ENCODE measurements around the gene GSTP1.

Gene GSTP1

DNA sequence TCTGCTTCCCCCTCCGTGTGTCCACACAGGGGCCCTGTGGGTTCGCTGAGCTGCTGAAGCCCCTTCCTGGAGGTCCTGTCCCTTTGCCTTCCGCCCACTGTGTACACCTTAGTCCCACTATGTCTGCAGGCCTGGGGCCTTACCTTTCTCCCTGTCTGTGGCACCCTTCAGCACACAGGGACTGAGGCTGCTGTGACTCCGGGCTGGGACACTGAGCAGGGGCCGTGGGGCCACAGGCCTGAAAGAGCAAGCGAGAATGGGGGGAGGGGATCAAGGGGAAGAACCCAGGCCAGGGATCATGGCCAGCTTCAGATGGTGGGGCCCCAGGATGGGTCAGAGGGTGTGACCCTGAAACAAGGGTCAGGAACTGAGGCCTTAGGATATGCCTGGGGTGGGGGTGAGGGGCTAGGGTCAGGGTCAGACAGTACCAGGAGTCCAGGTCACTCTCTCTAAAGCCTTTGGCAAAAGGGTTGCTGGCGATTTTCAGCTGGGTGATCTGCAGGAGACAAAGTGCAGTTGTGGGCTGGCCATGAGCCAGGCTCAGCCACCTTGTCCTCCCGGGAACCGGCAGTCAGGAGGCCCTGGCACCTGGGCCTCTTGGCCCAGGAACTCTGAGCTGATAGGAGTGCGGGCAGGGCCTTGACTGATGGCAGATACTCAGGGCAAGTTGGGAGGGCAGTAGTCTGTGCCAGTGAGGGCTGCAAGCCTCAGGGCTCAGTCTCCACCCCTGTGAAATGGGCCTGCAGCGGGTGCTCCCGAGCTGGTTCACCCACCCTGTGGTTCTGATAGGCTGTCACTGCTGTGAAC lies 48.8 kb downstream of the GSTP1 start:
- H3K36me3 ChIP-seq (ENCODE audit: control insufficient read depth, insufficient read depth, low read length), result no peaks in the 10 kb centered on the region
- H3K9ac ChIP-seq (ENCODE audit: low read length), result no peak overlapping the region
- H3K4me3 ChIP-seq (ENCODE audit: low read length), result no peak overlapping the region
- H3K27ac ChIP-seq (ENCODE audit: low read depth, low read length), result no peak overlapping the region
- no peaks in the 10 kb centered on the region for H3K27me3 ChIP-seq (ENCODE audit: control insufficient read depth, insufficient read depth, low read length)
- H3K4me1 ChIP-seq (ENCODE audit: control insufficient read depth, insufficient read depth, low read length), result peaks cover 6% of the 10 kb centered on the region

DNA sequence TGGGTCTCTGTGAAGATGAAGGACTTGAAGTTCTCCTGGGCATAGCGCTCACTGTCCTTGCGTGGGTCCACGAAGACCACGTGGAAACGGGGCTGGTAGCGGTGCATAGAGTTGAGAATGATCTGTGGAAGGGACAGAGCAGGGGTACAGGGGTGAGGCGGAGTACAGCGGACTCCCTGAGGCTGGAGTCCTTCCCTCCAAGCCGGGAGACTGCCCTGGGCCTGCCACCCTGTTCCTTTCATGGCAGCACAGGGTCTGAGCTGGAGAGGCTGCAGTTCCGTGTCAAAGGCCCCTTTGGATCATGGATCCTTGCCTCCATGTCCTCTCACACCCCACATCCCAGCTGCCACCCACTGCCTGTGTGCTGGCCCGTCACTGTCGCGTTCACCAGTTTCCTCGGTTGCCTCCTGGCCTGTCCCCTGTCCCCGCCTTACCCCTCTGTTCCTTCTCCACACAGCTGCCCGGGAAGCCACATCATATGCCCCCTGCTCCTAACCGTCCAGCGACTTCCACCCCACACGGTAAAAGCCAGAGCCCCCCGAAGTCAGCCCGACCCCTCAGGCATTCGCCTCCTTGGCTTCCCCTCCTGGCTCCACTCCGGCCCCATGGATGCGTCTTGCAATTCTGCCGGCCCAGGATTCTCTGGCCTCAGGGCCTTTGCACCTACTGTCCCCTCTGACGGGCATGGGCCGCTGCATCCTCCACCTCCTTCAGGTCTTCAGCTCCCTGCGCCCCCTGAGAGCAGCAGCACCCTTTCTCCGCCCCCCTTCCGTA lies 49.6 kb downstream of the GSTP1 start:
- Histone ChIP-seq H3K9ac (ENCODE audit: low read length) (no peak overlapping the region), H3K4me1 (ENCODE audit: control insufficient read depth, insufficient read depth, low read length) (peaks cover 6% of the 10 kb centered on the region), H3K4me3 (ENCODE audit: low read length) (no peak overlapping the region), H3K27ac (ENCODE audit: low read depth, low read length) (no peak overlapping the region), H3K27me3 (ENCODE audit: control insufficient read depth, insufficient read depth, low read length) (no peaks in the 10 kb centered on the region), H3K36me3 (ENCODE audit: control insufficient read depth, insufficient read depth, low read length) (no peaks in the 10 kb centered on the region)

DNA sequence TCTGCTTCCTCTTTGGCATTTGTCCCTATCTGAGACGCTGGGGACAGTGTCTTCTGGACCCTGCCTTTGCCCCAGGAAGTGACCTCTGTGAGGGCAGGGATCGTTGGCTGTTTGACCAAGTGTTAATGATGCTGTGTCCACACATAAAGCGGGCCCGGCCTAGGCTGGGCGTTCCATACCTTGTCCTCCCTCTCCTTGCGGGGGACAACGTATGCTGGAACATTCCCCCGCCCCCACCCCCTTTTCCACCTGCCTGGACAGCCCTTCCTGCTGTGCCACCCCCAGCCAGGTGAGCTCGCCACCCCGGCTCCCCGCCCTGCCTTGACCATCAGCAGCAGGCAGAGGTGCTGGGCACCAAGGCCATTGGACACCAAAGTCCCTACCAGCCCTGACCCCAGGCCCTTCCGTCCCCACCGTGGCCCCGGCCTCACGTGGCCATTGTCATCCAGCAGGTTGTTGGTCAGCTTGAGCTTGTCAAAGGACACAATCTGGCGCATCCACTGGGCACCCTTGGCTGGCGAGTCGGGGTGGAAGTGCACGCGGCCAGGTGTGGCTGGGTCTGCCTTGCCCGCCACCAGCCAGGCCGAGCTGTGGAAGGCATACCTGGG lies 50.2 kb downstream of the GSTP1 start:
- Histone ChIP-seq H3K36me3 (ENCODE audit: control insufficient read depth, insufficient read depth, low read length) (no peaks in the 10 kb centered on the region), H3K27me3 (ENCODE audit: control insufficient read depth, insufficient read depth, low read length) (no peaks in the 10 kb centered on the region), H3K4me1 (ENCODE audit: control insufficient read depth, insufficient read depth, low read length) (peaks cover 6% of the 10 kb centered on the region), H3K4me3 (ENCODE audit: low read length) (no peak overlapping the region), H3K9ac (ENCODE audit: low read length) (no peak overlapping the region), H3K27ac (ENCODE audit: low read depth, low read length) (no peak overlapping the region)

DNA sequence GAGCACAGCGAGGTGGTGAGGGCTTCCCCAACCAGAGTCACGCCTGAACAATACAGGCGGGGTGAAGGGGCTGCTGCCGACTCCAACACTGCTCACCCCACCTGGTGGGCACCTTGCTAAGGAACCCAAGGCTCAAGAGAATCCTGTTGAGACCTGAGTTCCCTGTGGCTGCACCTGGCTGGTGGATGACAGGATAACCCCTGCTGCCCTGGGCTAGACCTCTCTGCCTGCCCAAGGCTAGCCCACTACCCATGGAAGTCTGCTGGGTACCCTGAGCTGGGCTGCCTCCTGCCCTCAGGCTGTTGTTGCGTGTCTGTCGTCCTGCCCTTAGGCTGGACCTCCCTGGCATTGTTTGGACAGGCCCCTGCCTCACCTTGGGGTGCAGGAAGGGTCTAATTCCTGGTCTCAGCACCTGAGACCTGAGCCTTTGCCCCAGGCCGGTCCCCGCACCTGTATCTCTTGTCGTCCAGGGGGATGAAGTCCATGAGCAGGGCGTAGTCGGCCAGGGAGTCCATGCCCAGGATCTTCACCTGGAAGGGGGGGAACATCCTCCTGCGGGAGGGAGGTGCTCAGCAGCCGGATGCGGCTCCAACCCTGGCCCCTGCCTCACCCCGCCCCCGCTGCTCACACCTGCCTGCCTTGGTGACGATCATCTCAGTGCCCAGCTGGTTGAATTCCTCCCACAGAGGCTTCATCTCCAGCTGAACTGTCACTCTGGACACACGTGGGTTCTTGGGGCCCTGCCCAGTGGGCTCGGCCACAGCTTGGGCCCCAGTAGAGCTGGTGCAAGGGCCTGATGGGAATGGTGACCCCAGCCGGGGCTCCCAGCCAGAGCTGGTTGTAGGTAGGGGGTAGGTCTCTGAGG lies 51.0 kb downstream of the GSTP1 start:
- Histone ChIP-seq H3K4me3 (ENCODE audit: low read length) (no peak overlapping the region), H3K4me1 (ENCODE audit: control insufficient read depth, insufficient read depth, low read length) (peaks cover 6% of the 10 kb centered on the region), H3K9ac (ENCODE audit: low read length) (no peak overlapping the region), H3K27me3 (ENCODE audit: control insufficient read depth, insufficient read depth, low read length) (no peaks in the 10 kb centered on the region), H3K27ac (ENCODE audit: low read depth, low read length) (no peak overlapping the region), H3K36me3 (ENCODE audit: control insufficient read depth, insufficient read depth, low read length) (no peaks in the 10 kb centered on the region)

DNA sequence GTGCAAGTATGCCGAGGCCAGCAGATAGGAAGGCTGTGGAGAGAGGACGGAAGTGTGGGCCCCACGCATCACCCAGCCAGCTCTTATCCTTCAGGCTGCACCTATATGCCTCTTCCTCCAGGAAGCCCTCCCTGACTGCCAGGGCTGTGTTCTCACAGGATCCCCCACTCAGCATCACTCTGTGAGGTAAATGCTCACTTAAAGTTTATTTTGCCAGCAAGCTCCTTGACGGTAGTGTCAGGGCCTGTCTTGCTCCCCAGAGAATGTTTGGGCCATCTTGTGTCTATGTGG lies 51.6 kb downstream of the GSTP1 start:
- H3K27ac ChIP-seq (ENCODE audit: low read depth, low read length), result no peak overlapping the region
- no peak overlapping the region for H3K9ac ChIP-seq (ENCODE audit: low read length)
- no peak overlapping the region for H3K4me3 ChIP-seq (ENCODE audit: low read length)
- H3K27me3 ChIP-seq (ENCODE audit: control insufficient read depth, insufficient read depth, low read length), result no peaks in the 10 kb centered on the region
- no peaks in the 10 kb centered on the region for H3K36me3 ChIP-seq (ENCODE audit: control insufficient read depth, insufficient read depth, low read length)
- peaks cover 6% of the 10 kb centered on the region for H3K4me1 ChIP-seq (ENCODE audit: control insufficient read depth, insufficient read depth, low read length)

All from rectal smooth muscle tissue (tissue), 1 donor.